Mucosa of stomach (tissue), 1 donor: ENCODE measurements around the gene SBSN.

ENCODE experiments used
- H3K27me3 ChIP-seq: one replicate; pipeline ENCODE4 v1.7.0; 2013; ENCODE audit warnings: mild to moderate bottlenecking, low read length; ENCODE audit not compliant: control insufficient read depth, insufficient read depth
- H3K36me3 ChIP-seq: one replicate; pipeline ENCODE4 v1.7.0; 2013; ENCODE audit warnings: low read length; ENCODE audit not compliant: control insufficient read depth, insufficient read depth
- H3K4me1 ChIP-seq: one replicate; pipeline ENCODE4 v1.7.0; 2013; ENCODE audit warnings: mild to moderate bottlenecking, low read length; ENCODE audit not compliant: control insufficient read depth, insufficient read depth
- H3K4me3 ChIP-seq: one replicate; pipeline ENCODE4 v1.7.0; 2013; ENCODE audit warnings: low read length
- H3K9ac ChIP-seq: one replicate; pipeline ENCODE4 v1.7.0; 2013; ENCODE audit warnings: mild to moderate bottlenecking, low read length, moderate library complexity
- H3K9me3 ChIP-seq: one replicate; pipeline ENCODE4 v1.7.0; 2013; ENCODE audit warnings: mild to moderate bottlenecking, low read length, moderate library complexity; ENCODE audit not compliant: control insufficient read depth
- donor health status: Pancreatic carcinoma.

The SBSN gene

GRCh38 chr19:35528218-35529038 is at the start of gene SBSN:
Gene SBSN, minus strand, starts transcription at chr19:35528311. Its CDS starts 30 bp downstream, at chr19:35528281.
- Histone ChIP-seq H3K4me1 (no peaks in the 10 kb centered on the region), H3K36me3 (no peaks in the 10 kb centered on the region), H3K9ac (no peak within 1 kb of the TSS), H3K9me3 (no peaks in the 10 kb centered on the region), H3K27me3 (peaks cover 28% of the 10 kb centered on the region), H3K4me3 (no peak within 1 kb of the TSS)

GRCh38 chr19:35571406-35571965 is 43.4 kb upstream of the SBSN start:
- no peaks in the 10 kb centered on the region for H3K9me3 ChIP-seq
- H3K9ac ChIP-seq = no peak overlapping the region
- peaks cover 7% of the 10 kb centered on the region for H3K27me3 ChIP-seq
- H3K36me3 ChIP-seq = no peaks in the 10 kb centered on the region
- H3K4me3 ChIP-seq = no peak overlapping the region
- no peaks in the 10 kb centered on the region for H3K4me1 ChIP-seq

GRCh38 chr19:35569281-35569781 is 41.2 kb upstream of the SBSN start:
- Histone ChIP-seq H3K9ac (no peak overlapping the region), H3K9me3 (no peaks in the 10 kb centered on the region), H3K4me1 (no peaks in the 10 kb centered on the region), H3K36me3 (no peaks in the 10 kb centered on the region), H3K27me3 (peaks cover 7% of the 10 kb centered on the region), H3K4me3 (no peak overlapping the region)

GRCh38 chr19:35566738-35567137 is 38.6 kb upstream of the SBSN start:
- no peak overlapping the region for H3K9ac ChIP-seq
- H3K36me3 ChIP-seq = no peaks in the 10 kb centered on the region
- H3K9me3 ChIP-seq = no peaks in the 10 kb centered on the region
- H3K4me3 ChIP-seq = no peak overlapping the region
- no peaks in the 10 kb centered on the region for H3K4me1 ChIP-seq
- H3K27me3 ChIP-seq = peaks cover 7% of the 10 kb centered on the region

- Histone ChIP-seq H3K36me3 (no peaks in the 10 kb centered on the region), H3K9me3 (no peaks in the 10 kb centered on the region), H3K9ac (no peak overlapping the region), H3K4me1 (no peaks in the 10 kb centered on the region), H3K27me3 (peaks cover 10% of the 10 kb centered on the region), H3K4me3 (no peak overlapping the region)
Observed at GRCh38 chr19:35565016-35565856, 37.1 kb upstream of the SBSN start.

GRCh38 chr19:35563207-35563829 is 35.2 kb upstream of the SBSN start, which contains the start of gene ATP4A:
Gene ATP4A, minus strand, starts transcription at chr19:35563658. Its CDS starts 29 bp downstream, at chr19:35563629.
- Histone ChIP-seq H3K4me3 (no peak within 1 kb of the TSS), H3K4me1 (peaks cover 2% of the 10 kb centered on the region), H3K9me3 (no peaks in the 10 kb centered on the region), H3K36me3 (no peaks in the 10 kb centered on the region), H3K9ac (no peak within 1 kb of the TSS), H3K27me3 (peaks cover 27% of the 10 kb centered on the region)

- H3K27me3 ChIP-seq = peaks cover 31% of the 10 kb centered on the region
- H3K9me3 ChIP-seq = no peaks in the 10 kb centered on the region
- H3K9ac ChIP-seq = no peak overlapping the region
- peaks cover 7% of the 10 kb centered on the region for H3K4me1 ChIP-seq
- no peak overlapping the region for H3K4me3 ChIP-seq
- H3K36me3 ChIP-seq = no peaks in the 10 kb centered on the region
Observed at GRCh38 chr19:35562776-35563175, 34.7 kb upstream of the SBSN start.

GRCh38 chr19:35562336-35562735 is 34.2 kb upstream of the SBSN start:
- Histone ChIP-seq H3K4me3 (no peak overlapping the region), H3K9me3 (no peaks in the 10 kb centered on the region), H3K36me3 (no peaks in the 10 kb centered on the region), H3K9ac (no peak overlapping the region), H3K27me3 (peaks cover 34% of the 10 kb centered on the region), H3K4me1 (peaks cover 8% of the 10 kb centered on the region)

- no peak overlapping the region for H3K9ac ChIP-seq
- peaks cover 8% of the 10 kb centered on the region for H3K4me1 ChIP-seq
- peaks cover 39% of the 10 kb centered on the region for H3K27me3 ChIP-seq
- no peaks in the 10 kb centered on the region for H3K9me3 ChIP-seq
- H3K4me3 ChIP-seq = no peak overlapping the region
- H3K36me3 ChIP-seq = no peaks in the 10 kb centered on the region
Observed at GRCh38 chr19:35561436-35561835, 33.3 kb upstream of the SBSN start.

- no peaks in the 10 kb centered on the region for H3K36me3 ChIP-seq
- H3K4me3 ChIP-seq = no peak overlapping the region
- H3K9ac ChIP-seq = no peak overlapping the region
- peaks cover 39% of the 10 kb centered on the region for H3K27me3 ChIP-seq
- H3K9me3 ChIP-seq = no peaks in the 10 kb centered on the region
- peaks cover 8% of the 10 kb centered on the region for H3K4me1 ChIP-seq
Observed at GRCh38 chr19:35560677-35561076, 32.6 kb upstream of the SBSN start.

GRCh38 chr19:35560271-35560670 is 32.2 kb upstream of the SBSN start:
- Histone ChIP-seq H3K9me3 (no peaks in the 10 kb centered on the region), H3K4me1 (peaks cover 8% of the 10 kb centered on the region), H3K36me3 (no peaks in the 10 kb centered on the region), H3K4me3 (no peak overlapping the region), H3K9ac (no peak overlapping the region), H3K27me3 (peaks cover 39% of the 10 kb centered on the region)
